GM19467 (cell line): ENCODE results near the gene RSRC2.
"Not testable (repeated sequence)": the region's sequence is repeated elsewhere in the genome, so short reads cannot be mapped to it uniquely, and the experiment has no call there.

Source experiments
- ATAC-seq: cut with Tn5 transposase; IDR thresholded peaks from one replicate; pipeline ENCODE4 v1.9.1; 2021; ENCODE audit warnings: mild to moderate bottlenecking, moderate library complexity; ENCODE audit not compliant: unreplicated experiment

The RSRC2 gene

GRCh38 chr12:122486805-122487426 is 39.8 kb downstream of the RSRC2 start:
- no peak for ATAC-seq

DNA sequence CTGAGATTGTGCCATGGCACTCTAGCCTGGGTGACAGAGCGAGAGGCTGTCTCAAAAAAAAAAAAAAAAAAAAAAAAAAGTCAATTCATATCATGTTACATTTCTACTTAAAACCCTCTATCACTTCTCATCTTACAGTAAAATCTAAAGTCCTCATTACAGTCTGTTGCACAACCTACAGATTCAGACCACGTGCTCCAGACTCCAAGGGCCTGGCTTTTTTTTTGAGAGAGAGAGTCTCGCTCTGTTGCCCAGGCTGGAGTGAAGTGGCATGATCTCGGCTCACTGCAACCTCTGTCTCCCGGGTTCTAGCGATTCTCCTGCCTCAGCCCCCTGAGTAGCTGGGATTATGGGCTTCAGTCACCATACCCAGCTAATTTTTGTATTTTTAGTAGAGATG is 40.4 kb downstream of the RSRC2 start:
- not testable (repeated sequence) for ATAC-seq

- ATAC-seq = not testable (repeated sequence)
Measured at GRCh38 chr12:122484385-122484784, 42.4 kb downstream of the RSRC2 start.

GRCh38 chr12:122483969-122484368 is 42.8 kb downstream of the RSRC2 start:
- no peak for ATAC-seq

GRCh38 chr12:122481861-122482260 is 44.9 kb downstream of the RSRC2 start:
- no peak for ATAC-seq

GRCh38 chr12:122480753-122481152 is 46.0 kb downstream of the RSRC2 start:
- ATAC-seq = no peak

DNA sequence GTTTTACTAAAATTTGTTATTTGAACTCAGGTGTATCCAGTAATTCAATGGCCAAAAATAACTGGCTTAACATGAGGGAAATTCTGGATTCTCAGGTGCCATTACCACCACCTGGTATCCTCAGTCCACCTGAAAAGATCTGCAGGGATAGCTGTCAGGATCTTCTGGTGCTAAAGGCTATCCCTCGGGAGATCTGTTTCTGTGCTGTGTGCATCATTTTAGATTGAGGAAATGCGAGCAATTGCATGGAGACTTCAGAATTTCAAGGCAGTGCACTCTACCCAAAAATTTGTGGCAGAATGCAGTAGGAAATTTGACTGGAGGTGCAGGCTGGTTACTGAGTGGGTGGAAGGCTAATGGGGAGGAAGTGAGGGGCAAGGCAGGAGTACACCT is 52.4 kb downstream of the RSRC2 start:
- no peak for ATAC-seq

DNA sequence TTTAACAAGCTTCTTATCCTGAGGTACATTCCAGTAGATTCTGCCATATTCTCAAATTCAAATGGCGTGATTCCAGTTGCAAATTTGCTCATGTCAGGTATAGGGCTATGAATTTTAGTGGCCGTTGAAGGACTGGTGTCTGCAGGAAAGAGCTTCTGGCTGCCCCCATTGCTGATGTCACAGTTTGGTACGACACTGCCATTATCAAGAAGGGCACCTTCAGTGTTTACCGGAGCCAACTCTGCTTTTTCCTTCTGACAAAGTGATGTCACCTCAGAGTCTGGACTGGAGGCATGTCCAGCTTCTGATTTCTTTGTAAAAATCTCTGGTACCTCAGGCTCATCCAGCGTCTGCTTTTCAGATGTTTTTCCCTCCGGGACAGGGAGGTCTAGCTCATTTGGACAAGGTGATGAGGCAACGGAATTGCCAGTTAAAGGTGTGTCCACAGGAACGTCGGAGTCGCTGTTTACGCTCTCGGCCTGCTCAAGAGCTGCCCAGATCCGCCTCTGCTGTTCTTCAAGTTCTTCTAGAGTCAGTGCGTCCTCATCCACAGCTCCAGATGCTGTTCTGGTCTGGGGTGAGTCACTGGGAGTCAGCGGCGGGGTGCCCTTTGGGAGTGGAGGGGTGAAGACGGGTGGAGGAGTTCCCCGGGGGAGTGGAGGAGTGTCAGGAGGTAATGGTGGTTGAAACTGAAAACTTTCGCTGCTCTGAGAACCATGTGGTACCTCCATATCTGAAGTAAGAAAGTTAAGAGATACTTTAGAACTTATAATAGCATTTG is 53.0 kb downstream of the RSRC2 start:
- no peak for ATAC-seq

DNA sequence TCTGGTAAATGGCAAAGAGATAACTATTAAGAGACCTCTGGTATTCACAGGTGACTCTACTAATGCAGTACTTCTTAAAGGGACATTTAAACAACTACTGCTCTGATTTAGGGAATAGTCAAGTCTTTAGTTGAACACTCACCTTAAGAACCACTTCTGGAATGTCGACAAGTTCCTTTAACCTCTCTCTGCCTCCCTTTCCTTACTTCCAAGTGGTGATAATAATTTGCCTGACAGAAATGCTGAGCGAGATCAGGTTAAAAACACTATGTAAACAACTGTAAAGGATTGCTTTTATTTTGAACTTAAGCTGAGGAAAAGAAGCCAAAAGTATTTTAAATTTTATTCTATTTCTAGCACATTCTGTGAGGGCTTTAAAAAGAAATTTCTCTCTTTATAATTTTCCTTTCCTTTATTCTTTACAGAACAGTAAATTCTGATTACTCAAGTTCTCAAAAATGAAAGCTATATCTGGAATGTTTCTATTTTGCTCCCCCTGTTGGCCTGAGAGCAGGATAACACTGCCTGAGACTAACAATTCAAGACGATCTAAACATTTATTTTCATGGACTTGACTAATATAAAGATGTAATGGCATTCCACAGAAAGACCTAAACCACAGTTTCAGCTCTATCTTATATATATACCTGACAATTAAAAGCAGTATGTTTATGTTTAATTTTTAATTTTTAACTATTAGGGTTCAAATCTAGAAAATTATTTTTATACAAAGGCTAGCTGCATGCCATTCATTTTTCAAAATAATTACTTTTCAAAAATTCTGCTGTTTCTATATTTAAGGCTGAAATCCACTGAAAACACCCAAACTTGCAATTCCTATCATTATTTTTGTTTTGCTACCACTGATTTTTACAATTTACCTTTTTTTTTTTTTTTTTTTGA is 55.2 kb downstream of the RSRC2 start:
- no peak for ATAC-seq

DNA sequence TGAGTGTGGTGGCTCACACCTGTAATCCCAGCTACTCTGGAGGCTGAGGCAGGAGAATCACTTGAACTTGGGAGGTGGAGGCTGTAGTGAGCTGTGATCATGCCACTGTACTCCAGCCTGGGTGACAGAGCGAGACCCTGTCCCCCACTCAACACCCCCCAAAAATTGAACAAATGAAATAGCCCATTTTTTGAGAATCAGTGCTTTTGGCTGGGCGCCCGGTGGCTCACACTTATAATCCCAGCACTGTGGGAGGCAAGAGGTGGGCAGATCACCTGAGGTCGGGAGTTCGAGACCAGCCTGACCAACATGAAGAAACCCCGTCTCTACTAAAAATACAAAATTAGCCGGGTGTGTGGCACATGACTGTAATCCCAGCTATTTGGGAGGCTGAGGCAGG is 56.2 kb downstream of the RSRC2 start:
- not testable (repeated sequence) for ATAC-seq

DNA sequence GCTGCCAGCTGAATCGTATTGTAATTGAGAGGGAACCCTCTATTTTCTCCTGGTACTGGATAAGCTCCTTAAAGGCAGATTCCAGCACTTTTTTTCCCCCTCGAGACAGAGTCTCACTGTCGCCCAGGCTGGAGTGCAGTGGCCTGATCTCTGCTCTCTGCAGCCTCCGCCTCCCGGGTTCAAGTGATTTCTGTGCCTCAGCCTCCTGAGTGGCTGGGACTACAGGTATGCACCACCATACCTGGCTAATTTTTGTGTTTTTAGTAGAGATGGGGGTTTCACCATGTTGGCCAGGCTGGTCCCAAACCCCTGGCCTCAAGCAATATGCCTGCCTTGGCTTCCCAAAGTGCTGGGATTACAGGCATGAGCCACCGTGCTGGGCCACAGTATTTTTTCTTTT is 56.9 kb downstream of the RSRC2 start:
- not testable (repeated sequence) for ATAC-seq

DNA sequence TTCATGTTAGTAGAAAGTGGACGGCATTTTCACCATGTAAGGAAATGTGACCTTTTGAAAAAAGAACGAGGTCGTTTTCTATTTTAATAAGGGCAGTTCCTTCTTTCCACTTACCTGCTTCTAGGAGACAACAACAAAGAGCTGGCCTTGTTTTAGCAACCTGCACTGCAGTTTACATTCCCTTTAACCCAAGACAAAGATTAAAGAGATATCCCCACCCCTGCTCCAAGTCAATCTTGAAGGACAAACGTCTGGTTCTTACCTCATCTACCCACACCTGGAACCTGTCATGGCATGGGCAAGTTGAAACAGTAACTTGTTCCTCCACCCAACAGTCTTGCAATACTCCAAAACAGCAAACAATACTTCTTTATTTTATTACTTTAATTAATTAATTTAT is 58.8 kb downstream of the RSRC2 start:
- no peak for ATAC-seq

- ATAC-seq = not testable (repeated sequence)
Measured at GRCh38 chr12:122464317-122465042, 62.3 kb downstream of the RSRC2 start.

DNA sequence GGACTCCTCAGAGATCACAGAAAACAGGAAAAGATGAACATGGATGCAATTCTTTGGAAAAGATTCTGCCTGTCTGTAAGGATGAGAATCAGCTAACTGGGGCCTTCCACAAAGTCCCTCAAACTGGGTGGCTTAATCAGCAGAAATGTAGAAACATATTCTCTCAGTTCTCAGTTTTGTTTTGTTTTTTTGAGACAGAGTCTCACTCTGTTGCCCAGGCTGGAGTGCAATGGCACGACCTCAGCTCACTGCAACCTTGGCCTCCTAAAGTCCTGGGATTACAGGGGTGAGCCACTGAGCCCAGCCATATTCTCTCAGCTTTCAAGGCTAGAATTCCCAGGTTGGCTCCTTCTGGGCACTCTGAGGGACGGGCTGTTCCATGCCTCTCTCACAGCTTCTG is 66.1 kb downstream of the RSRC2 start:
- ATAC-seq = no peak

DNA sequence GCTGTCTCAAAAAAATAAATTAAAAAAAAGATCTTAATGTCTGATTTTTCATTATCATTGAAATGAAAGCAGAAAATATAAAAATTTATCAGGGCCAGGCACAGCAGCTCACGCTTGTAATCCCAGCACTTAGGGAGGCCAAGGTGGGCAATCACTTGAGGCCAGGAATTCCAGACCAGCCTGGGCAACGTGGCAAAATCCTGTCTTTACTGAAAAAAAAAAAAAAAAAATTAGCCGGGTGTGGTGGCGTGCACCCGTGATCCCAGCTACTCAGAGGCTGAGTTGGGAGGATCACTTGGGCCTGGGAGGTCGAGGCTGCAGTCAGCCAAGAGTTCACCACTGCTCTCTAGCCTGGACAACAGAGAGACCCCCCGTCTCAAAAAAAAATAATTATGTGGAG is 66.7 kb downstream of the RSRC2 start:
- ATAC-seq = no peak

- no peak for ATAC-seq
Measured at GRCh38 chr12:122459211-122459610, 67.5 kb downstream of the RSRC2 start.

GRCh38 chr12:122458105-122459035 is 68.4 kb downstream of the RSRC2 start:
- ATAC-seq = no peak

- ATAC-seq = no peak
Measured at GRCh38 chr12:122457627-122458026, 69.1 kb downstream of the RSRC2 start.

DNA sequence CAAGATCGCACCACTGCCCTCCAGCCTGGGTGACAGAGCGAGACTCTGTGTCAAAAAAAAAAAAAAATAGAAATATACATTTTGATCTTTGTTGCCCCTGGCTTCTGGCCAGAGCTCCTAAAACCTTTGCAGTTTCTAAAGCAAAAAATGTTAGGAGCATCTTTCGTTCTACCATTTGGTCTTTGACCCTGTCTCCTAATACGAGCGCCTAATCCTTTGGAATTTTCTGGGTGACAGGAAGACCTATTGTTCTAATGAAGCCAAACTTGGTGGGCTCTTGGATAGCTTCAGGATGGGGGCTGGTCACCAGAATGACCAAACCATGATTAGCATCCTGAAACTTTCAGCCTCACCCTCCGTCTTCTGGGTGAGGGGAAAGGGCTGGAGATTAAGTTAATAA is 72.0 kb downstream of the RSRC2 start:
- no peak for ATAC-seq

- ATAC-seq = no peak
Measured at GRCh38 chr12:122454250-122454721, 72.5 kb downstream of the RSRC2 start.
